AG04450 (cell line): ENCODE measurements around the gene SLC25A41. TPM values are rescaled to one million over a fixed set of nuclear protein-coding genes. Genes with fewer than 3 reads are reported as not detected.
A peak's percentile ranks its signal among the peaks of the same experiment; 100 is the strongest.

ENCODE experiments used
- CTCF ChIA-PET: fragments of 300-600, 350-600 bp; formaldehyde crosslinking; extraction: SDS; loops from one replicate; lab custom pipeline; 2022; ENCODE audit warnings: antibody characterized with exemption, inconsistent platforms; lab: Charles Lee
- POLR2A ChIA-PET: fragments of 350-600 bp; formaldehyde crosslinking; extraction: SDS; loops from one replicate; lab custom pipeline; 2021; ENCODE audit warnings: antibody characterized with exemption, inconsistent platforms; lab: Yijun Ruan, JAX
- DNase-seq: peaks from one replicate; pipeline ENCODE4 v3.0.0-alpha.2; 2011; ENCODE audit warnings: low read depth, low spot score
- H3K27ac ChIP-seq: one replicate; pipeline ENCODE4 v1.5.1; 2012; ENCODE audit warnings: low read depth, low read length, control low read depth
- H3K27me3 ChIP-seq: one replicate; pipeline ENCODE4 v1.6.0; 2012; ENCODE audit warnings: low read length; ENCODE audit not compliant: control insufficient read depth, insufficient read depth
- H3K4me3 ChIP-seq: 2 replicates; pipeline ENCODE4 v1.5.1; 2011; ENCODE audit warnings: mild to moderate bottlenecking, low read depth, low read length, control low read depth
- H3K9me3 ChIP-seq: 2 replicates; pipeline ENCODE4 v1.5.1; 2012; ENCODE audit warnings: low read length; ENCODE audit not compliant: control insufficient read depth, insufficient read depth
- polyA minus RNA-seq: library from RNA; depleted of rRNA, polyadenylated mRNA; stranded (reverse); fragments of >200 nt; gene quantifications from 2 replicates; pipeline ENCODE4 v1.2.3, GENCODE V29; 2011; rRNA and poly(A)+ RNA removed
- polyA plus RNA-seq: library from polyadenylated mRNA; depleted of rRNA; stranded (reverse); fragments of >200 nt; gene quantifications from 2 replicates; pipeline ENCODE4 v1.2.3, GENCODE V29; 2011; rRNA removed
- TF ChIP-seq, protein P1 (sequence below): IDR thresholded peaks from 2 replicates; pipeline ENCODE4 v1.5.1; 2011; ENCODE audit warnings: low read depth, low read length, control low read depth, inconsistent platforms

Gene SLC25A41
- polyA plus RNA-seq (not detected in 2 replicates), polyA minus RNA-seq (0.14 TPM in 1 of 2 replicates, not detected in the other)

DNA sequence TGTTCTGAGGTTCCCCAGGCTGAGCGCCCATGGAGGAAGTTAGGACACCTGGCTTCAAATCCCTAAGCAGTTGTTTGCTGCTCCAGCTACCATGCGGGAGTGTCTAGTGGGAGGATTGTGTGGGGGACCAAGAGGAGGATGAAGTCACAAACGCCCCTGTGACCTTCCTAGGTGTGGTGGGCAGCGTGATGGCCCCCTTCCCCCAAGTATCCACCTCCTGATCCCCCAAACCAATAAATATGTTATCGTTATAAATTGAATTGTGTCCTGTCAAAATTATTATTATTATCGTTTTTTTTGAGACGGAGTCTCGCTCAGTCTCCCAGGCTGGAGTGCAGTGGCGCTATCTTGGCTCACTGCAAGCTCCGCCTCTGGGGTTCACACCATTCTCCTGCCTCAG is at the start of gene SLC25A41:
Gene SLC25A41 (minus strand): TSS at position 101 of the 400 bp plus-strand sequence. CDS start 70 bp downstream, at position 31.
- Histone ChIP-seq H3K9me3 (no peaks in the 10 kb centered on the region), H3K27me3 (peaks cover 3% of the 10 kb centered on the region), H3K4me3 (no peak within 1 kb of the TSS), H3K27ac (no peak within 1 kb of the TSS)
- DNase-seq: no peak
- ChIA-PET CTCF (no interaction called here), POLR2A (no interaction called here)
- TF ChIP-seq, protein P1, sequence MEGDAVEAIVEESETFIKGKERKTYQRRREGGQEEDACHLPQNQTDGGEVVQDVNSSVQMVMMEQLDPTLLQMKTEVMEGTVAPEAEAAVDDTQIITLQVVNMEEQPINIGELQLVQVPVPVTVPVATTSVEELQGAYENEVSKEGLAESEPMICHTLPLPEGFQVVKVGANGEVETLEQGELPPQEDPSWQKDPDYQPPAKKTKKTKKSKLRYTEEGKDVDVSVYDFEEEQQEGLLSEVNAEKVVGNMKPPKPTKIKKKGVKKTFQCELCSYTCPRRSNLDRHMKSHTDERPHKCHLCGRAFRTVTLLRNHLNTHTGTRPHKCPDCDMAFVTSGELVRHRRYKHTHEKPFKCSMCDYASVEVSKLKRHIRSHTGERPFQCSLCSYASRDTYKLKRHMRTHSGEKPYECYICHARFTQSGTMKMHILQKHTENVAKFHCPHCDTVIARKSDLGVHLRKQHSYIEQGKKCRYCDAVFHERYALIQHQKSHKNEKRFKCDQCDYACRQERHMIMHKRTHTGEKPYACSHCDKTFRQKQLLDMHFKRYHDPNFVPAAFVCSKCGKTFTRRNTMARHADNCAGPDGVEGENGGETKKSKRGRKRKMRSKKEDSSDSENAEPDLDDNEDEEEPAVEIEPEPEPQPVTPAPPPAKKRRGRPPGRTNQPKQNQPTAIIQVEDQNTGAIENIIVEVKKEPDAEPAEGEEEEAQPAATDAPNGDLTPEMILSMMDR: no peak

- H3K27me3 ChIP-seq: no peaks in the 10 kb centered on the region
- H3K27ac ChIP-seq: no peak overlapping the region
- no peak overlapping the region for H3K4me3 ChIP-seq
- ChIA-PET POLR2A (no interaction called here), CTCF (no interaction called here)
- peaks cover 2% of the 10 kb centered on the region; the same call in 1 of the 2 replicates for H3K9me3 ChIP-seq
- TF ChIP-seq, protein P1: no peak
- no peak for DNase-seq
Measured at GRCh38 chr19:6483235-6483634, 49.7 kb upstream of the SLC25A41 start.

DNA sequence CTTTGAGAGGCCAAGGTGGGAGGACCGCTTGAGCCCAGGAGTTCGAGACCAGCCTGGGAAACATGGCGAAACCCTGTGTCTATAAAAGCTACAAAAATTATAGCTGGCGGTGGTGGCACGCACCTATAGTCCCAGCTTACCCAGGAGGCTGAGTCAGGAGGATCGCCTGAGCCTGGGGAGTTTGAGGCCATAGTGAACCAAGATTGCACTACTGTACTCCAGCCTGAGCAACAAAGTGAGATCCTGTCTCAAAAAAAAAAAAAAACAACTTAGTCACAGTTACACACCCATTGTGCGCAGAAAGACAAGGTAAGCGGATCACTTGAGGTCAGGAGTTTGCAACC is 48.8 kb upstream of the SLC25A41 start:
- TF ChIP-seq, protein P1: no peak
- CTCF ChIA-PET: no interaction called here
- no peak for DNase-seq
- Histone ChIP-seq H3K4me3 (no peak overlapping the region), H3K9me3 (peaks cover 2% of the 10 kb centered on the region; the same call in 1 of the 2 replicates), H3K27me3 (no peaks in the 10 kb centered on the region), H3K27ac (no peak overlapping the region)
- POLR2A ChIA-PET: no interaction called here

- ChIA-PET POLR2A (no interaction called here), CTCF (interaction anchor here (1.1 kb wide), 1 partner anchor 381 kb away, joined by 7 read pairs; no protein-coding TSS in a partner anchor)
- no peak for DNase-seq
- Histone ChIP-seq H3K27ac (no peak within 1 kb of the TSS), H3K4me3 (no peak within 1 kb of the TSS), H3K27me3 (no peaks in the 10 kb centered on the region), H3K9me3 (peaks cover 7% of the 10 kb centered on the region; the same call in 1 of the 2 replicates)
- TF ChIP-seq, protein P1: peak; percentile 51
Measured at GRCh38 chr19:6481541-6482342, 48.2 kb upstream of the SLC25A41 start, which contains the start of gene DENND1C. DENND1C (minus strand) TSS chr19:6481787; CDS start chr19:6481695, 92 bp downstream.

- no peak for DNase-seq
- H3K4me3 ChIP-seq: no peak overlapping the region
- H3K27ac ChIP-seq: no peak overlapping the region
- ChIA-PET POLR2A (no interaction called here), CTCF (interaction anchor here (1.1 kb wide), 1 partner anchor 382 kb away, joined by 7 read pairs; no protein-coding TSS in a partner anchor)
- TF ChIP-seq, protein P1: no peak
- H3K27me3 ChIP-seq: no peaks in the 10 kb centered on the region
- peaks cover 15% of the 10 kb centered on the region for H3K9me3 ChIP-seq
Measured at GRCh38 chr19:6480848-6481415, 47.4 kb upstream of the SLC25A41 start.
